ENCODE measurements around the gene NR6A1.

Gene NR6A1

DNA sequence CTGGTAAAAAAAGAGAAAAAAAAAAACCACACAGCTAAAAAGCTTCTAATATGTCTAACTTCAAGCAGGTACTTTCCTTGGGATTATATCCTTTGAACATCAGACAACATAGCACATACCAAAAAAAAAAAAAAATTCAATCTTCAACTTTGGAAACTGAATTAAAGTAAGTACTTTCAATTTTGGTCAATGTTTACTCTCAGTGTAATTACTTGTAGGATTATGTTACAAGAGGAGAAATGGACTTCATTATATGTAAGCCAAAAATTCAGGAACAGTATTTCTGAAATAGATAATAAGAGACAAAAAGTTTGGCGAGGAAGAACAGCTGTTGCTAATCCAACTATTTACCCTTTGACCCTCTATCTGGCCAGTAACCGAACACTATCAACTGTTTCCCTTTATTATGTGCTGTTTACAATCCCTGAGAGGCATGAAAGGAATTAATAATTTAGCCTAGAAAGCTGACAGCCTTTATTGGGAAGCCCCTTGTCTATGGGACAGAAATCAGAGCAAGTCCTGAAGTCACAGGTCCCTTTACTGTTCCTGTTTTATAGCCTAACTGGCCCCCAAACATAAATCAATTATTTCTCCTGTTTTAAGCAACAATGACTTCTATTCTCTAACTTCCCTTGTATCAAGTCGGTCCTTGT lies 46.6 kb downstream of the NR6A1 start:
- DNase-seq (ENCODE audit: low read depth), result no peak

DNA sequence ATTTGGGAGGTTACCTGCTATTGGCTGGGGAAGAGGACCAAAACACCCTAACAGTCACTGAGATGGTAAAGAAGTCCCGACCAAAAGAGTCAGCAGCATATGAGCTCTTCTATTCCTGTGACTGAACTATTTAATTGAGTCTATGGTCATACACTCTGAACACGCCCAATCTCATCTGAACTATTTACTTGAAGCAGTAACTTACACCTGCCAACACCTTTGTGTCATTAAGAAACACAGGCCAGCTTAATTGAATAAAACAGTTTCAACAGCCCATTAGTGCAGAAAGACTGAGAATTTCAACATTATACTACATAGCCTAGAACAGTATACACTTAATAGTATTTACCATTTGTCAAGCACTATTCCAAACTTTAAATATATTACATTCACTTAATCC lies 47.8 kb downstream of the NR6A1 start:
- no peak for DNase-seq (ENCODE audit: low read depth)

DNA sequence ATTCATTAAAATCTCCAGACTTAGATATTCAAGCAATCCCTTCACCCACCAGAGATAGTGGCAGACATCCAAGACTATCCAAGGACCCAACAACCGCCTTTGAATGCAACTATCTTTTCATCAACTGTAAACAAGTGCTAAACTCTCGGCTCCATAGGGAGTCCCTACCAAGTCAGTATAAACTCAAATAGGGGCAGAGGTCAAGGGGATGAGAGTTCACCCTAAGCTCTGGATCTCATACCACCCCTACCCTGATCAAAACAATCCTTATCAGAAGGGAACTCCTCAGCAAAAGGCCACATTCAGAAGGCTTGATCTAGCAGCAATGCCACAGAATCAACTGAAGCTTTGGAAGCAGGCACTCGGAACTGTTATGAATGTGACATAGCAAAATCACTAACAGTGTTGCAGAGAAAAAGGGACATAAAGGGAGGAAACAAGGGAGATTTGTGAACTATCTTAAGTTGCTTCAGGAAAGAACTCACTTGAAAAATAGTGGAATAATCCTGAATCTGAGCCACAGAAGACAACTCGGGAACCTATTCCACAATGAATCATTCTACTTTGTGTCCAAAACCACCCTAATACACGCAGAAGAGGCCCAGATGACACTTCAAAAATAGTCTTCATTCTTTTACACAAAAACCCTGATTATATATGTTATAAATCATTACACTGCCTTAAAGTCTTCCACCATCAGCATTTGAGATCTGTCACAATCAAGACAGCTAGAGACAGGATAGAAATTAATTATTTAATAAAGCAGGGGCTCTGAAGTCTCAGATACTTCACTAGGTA lies 49.8 kb downstream of the NR6A1 start:
- no peak for DNase-seq (ENCODE audit: low read depth)

DNA sequence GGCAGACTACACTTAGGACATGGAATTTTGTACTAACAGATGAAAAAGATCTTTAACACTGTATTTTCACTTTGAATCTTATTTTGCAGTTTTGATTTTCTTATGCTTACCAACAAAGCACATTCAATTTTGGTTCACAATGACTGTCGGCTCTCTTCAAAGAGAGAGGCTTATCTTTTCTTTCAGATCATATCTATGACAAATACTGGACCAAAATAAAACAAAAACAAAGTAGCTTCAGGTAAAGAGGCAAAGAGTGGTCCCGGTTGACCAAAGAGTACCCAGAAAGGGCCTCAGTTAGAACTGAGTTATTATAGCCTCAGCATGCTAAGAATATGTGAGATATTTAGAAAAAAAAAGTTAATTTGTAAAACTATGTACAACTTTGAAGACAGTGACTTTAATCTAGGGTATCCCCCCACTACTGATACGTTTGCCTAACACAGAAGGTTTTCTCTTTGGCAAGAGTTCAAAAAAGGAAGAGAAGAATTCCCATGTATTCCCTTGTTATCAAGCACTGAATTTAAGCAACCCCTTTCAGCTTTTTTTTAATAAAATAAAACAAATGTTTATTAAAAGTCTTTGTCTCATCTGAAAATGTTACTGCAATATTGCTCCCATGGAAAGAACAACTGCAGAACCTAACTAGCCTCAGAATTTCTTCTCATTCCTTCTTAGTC lies 50.5 kb downstream of the NR6A1 start:
- DNase-seq (ENCODE audit: low read depth), result no peak

DNA sequence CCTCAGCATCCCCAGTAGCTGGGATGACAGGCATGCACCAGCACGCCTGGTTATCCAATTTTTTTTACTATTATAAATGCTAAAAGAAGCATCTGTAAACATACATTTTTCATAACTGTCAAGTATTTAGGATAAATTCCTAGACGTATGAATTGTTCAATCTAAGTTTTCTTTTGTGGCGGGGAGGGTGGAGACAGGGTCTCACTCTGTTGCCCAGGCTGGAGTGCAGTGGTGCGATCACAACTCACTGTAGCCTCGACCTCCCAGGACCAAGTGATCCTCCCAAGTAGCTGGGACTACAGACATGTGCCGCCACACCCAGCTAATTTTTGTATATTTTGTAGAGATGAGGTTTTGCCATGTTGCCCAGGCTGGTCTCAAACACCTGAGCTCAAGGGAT lies 52.2 kb downstream of the NR6A1 start:
- no peak for DNase-seq (ENCODE audit: low read depth)

DNA sequence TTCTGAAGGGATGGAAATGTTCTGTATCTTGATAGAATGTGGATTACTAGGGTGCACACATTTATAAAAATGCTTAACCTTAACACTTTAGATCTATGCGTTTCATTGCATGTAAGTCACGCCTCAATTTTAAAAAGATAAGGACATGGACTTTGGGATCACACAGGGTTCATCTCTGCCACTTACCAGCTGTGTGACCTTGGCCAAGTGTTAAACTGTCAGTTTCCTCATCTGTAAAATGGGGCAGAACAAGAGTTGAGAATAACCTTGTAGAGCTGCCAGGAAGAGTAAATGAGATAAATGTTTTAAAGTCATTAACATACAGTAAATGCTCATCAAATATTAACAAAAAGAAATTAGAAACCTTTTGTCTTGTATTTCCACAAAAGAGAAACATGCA lies 53.5 kb downstream of the NR6A1 start:
- DNase-seq (ENCODE audit: low read depth), result no peak

DNA sequence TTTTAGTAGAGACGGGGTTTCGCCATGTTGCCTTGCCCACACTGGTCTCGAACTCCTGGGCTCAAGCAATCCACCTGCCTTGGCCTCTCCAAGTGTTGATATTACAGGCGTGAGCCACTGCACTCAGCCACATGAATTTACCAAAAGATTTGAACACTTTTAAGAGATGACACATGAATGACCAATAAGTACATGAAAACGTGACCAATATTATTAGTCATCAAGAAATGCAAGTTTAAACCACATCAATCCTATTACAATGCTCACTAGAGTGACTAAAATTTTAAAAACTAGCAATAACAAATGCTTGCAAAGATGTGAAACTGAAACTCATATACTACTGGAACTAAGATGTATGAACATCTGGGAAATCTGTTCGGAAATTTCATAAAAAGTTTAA lies 54.3 kb downstream of the NR6A1 start:
- no peak for DNase-seq (ENCODE audit: low read depth)

DNA sequence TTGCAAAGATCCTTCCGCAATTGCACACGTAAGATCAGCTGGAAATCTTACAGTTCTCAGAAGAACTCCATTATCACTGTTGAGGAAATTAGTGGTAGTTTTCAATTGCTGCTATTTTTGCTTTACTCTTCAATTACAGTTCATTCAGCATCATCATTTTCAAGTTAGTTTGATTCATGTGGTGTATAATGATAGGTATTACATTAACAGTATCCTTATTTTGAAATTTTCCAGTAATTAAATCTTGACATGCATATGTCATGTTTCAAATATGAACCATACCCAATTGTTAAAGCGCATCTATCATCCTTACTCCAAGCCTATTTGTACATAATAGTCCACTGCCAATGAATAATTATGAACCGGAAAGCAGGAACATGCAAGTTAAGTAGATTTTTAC lies 60.3 kb downstream of the NR6A1 start:
- DNase-seq (ENCODE audit: low read depth), result no peak

DNA sequence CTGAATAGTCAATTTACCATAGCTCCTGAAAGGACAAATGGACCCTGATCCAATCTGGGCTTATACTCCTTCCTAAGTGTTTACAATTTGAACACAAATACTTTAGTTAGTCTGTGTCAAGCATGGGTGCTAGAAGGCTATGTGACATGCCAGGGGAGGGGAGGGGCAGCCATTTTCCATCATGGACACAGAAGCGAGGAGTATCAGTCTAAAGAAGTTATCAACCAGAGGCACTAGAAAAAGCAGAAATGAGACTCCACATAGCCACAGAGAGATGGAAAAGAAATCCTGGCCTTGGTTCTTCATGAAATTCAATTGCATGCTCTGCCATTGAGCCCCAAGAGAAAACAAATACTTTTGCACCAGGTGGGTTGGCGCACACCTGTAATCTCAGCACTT lies 61.8 kb downstream of the NR6A1 start:
- DNase-seq (ENCODE audit: low read depth), result no peak

DNA sequence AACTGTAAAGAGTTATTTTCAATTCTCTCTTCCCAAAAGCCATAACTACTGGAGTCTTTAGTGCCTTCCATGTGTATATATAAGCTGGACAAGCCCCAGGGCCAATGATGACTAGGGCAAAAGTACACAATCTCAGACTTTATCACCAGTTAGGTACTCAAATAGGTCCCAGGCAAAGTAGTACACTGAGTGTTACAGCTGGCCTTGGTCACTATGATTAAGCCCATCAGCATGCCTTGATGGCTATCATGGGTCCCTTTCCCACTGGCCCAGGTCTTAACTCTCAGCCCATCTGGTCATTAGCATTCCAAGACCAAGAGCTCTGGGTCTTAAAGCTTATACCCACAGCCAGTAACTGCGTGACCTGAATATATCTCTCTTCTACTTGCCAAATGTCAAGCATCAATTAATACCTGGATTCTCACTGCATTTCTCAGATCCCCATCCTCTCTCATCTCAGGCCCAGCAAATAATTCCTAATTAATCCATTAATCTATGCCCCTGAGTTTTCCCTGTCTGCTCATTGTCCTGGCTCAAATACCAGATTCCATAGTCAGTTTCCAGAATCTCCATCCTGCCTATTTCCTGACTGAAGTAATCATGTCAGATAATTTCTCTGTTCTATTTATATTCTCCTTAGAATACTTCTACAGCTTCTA lies 62.3 kb downstream of the NR6A1 start:
- no peak for DNase-seq (ENCODE audit: low read depth)

DNA sequence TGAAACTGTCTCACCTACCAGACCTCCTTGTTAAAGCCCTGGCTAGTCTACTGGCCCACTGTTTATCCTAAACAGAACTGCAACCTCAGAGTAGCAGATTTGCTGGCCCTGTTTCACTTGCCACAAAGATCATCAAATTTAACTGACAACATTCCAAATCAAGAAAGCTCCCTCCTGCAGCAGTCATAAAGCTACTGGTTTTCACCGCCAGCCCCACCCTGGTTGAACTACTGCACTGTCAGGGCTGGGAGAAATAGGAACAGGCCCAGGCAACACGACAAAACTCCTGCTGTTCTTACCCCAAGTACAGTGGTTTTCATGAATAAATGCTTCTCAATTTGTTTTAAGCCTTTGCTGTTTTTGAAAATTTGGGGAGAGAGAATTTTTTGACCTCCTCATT lies 63.0 kb downstream of the NR6A1 start:
- DNase-seq (ENCODE audit: low read depth), result no peak

DNA sequence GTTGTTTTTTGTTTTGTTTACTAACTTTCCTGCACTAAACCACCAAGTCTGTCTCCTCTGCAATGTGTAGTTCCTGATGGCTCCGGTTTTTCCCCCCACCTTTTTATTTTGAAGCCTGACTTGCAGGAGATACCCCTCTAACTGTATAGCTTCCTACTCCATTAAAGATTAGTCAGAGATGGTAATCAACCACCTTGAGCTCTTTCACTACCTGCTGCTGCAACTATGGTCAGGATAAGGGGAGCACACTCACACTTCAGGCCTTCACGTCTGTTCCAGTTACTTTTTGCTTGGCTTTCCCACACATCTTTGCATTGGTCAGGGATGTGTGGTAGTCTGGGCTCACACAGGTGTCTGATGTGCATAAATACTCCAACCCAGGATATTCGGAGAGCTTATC lies 63.4 kb downstream of the NR6A1 start:
- no peak for DNase-seq (ENCODE audit: low read depth)

DNA sequence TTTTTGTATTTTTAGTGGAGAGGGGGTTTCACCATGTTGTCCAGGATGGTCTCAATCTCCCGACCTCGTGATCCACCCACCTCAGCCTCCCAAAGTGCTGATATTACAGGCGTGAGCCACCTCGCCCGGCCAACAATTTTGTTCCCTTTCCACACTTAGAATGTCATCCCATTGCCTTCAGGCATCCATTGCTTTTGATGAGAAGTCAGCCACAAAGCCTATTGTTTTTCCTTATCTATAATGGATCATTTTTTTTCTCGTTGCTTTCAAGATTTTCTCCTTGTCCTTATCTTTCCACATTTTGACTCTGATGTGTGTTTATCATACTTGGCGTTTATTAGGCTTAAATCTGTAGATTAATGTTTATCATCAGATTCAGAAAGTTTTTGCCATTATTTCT lies 64.4 kb downstream of the NR6A1 start:
- DNase-seq (ENCODE audit: low read depth), result no peak

DNA sequence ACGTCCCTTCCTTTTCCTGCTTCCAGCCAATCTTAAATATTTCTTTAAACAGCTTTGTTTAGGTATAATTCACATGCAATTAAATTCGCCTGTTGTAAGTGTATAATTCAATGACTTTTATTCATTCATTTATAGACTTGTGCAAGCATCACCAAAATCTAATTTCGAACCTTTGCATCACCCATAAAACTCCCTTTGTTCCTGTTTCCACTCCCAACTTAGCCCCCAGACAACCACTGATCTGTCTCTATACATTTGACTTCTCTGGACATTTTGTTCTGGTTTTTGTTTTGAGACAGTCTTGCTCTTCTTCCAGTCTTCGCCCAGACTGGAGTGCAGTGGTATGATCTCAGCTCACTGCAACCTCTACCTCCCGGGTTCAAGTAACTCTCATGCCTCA lies 71.5 kb downstream of the NR6A1 start:
- DNase-seq (ENCODE audit: low read depth), result no peak

DNA sequence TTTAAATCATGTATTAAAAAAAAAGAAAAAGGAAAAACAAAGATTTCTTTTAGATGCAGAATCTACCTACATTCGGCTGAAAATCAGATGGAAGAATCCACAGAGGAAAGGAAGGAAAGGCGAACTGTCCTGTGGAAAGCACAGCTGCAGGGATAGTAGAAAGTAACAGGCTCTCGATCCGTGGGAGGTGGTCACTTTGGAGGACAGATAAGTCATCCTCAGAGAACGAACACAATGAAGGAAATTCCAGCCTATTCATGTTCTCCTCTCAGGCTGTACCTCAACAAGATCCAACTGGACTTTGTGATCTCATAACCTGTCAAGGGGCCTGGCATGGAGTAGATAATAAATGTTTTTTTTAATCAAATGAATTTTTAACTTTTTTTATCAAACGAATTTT lies 72.8 kb downstream of the NR6A1 start:
- no peak for DNase-seq (ENCODE audit: low read depth)

DNA sequence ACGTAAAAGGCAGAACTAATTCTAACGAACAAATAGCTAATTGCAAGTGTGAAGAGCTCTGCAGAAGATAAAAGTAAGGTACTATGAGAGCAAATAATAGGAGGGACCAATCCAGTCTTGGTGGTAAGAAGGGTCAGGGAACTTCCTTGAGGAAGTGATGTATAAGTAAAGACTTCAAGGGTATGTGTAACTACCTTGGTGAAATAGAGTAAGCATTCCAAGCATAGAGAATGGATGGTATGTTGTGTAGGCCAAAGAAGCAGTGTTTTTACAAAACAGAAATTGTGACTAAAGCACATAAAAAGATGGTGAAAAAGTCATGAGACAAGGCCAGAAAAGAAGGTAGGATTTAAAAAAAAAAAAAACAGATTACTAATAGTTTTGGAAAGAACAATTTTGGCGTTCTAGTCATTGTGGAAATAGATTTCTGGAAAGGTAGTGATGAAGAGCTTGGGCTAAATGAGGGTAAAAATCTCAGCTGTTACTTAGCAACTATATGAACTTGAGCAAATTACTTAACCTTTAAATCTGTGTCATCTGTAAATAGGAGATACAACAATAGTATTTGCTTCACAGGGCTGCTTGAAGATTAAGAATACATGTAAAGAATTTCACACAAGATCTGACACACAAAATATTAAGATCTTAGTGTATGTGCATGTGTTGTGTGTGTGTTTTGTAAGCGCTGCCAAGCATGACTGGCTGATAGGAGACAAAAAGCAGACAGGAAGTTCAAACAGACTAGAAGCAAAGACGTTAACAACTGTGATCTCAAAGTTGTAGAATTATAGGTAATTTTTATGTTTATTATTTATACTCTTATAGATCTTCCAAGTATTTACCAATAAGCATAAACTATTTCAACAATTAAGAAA lies 73.5 kb downstream of the NR6A1 start:
- DNase-seq (ENCODE audit: low read depth), result no peak

DNA sequence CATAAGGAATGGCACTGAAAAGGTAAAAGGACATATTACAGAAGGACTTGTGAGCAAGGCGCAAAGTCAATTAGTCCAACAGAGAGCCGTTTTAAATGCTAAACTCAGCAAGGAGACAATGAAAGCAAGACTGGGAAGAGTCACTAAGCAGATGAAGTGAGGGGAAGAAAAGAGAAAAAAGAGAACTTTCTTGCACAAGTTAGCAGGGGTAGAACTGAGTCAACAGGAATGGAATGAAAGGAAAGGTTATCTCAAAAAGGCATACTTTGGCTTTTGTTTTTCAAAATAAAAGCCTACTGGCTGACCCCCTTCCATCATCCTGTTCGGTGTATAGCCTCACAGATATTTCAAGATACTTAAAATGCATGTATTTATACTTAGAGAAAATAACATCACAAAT lies 75.0 kb downstream of the NR6A1 start:
- DNase-seq (ENCODE audit: low read depth), result no peak

DNA sequence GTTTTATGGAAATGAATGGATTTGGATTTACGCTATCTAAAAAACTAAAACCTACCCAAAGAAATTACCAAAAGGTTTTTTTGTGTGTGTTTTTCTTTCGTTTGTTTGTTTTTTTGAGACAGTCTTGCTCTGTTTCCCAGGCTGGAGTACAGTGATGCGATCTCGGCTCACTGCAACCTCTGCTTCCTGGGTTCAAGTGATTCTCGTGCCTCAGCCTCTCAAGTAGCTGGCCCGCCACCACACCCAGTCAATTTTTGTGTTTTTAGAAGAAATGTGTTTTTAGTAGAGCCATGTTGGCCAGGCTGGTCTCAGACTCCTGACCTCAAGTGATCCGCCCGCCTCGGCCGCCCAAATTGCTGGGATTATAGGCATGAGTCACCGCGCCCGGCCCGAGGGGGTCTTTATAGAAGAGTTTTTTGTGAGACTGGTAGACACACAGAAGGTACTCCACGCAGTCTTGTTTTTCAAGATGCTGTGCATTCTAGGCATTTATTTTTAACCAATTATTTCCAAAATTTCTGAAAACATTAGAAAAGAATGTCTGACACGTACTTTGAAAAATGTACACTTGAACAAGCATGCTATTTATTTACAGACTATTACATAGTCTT lies 75.7 kb downstream of the NR6A1 start:
- no peak for DNase-seq (ENCODE audit: low read depth)

DNA sequence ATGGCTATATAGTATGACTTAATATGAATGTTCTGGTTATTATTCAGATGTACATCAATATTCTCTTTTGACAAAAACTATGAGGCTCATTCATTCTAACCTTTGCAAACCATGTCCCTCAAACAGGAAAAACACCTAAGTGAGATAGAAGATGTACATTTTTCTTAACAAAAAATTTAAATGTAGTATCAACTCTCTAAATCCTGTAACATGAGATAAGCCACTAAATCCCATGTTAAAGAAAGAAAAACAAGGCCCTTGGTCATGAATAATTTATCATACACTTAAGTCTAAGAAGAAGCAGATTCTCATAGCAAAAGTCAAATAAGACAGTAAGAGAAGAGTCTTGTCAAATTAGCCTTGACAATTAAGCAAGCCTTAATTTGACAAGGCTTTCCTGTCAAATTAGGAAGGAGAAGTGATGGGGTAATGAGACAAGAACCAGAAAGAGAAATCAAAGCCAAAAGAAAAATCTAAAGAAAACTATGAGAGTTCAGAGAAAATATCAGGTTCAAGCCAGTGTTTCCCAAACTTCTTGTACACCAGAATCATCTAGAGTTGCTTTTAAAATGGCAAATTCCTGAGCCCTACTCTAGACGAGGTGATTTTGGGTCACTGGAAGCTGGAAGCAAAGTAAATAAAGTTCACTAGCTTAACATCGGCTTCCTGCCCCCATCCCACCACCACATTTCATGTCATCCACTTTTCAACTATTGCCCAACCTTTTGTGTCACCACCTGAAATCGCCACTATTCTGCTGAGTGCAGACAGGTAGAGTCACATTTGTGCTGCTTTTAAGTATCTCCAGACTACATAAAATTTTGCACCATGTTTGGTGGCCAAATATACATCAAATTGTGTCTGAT lies 76.5 kb downstream of the NR6A1 start:
- DNase-seq (ENCODE audit: low read depth), result no peak

DNA sequence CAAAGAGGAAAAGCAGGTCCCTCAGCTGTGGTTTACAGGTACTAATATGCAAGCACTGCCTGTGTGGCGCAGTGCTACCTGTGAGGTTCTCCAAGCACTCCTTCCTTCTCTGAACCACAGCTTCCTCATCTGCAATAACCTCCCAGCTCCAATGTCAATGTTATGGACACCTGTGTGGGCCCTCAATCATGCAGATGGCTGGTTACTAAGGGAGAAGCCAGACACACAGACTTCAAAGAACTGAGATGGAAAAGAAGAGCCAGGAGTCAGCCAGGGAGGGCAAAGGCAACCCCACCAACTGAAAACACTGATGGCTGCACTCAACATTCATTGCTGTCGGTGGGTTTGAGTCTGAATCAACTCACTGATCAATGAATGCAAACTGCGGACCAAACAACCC lies 77.7 kb downstream of the NR6A1 start:
- no peak for DNase-seq (ENCODE audit: low read depth)

All from stimulated activated CD8-positive, alpha-beta memory T cell treated with anti-CD3 and anti-CD28 coated beads, Interleukin-15, amount 100 ng/mL, for 24 hours (primary cell).